HG03108 (cell line): Measurements from ENCODE around the gene SPDEF.

Experiments
- ATAC-seq: cut with Tn5 transposase; IDR thresholded peaks from one replicate; pipeline ENCODE4 v1.9.1; 2021; ENCODE audit warnings: moderate library complexity; ENCODE audit not compliant: unreplicated experiment

Gene SPDEF

GRCh38 chr6:34583861-34584604 is 27.9 kb upstream of the SPDEF start:
- no peak for ATAC-seq

GRCh38 chr6:34583461-34583860 is 27.3 kb upstream of the SPDEF start:
- ATAC-seq: no peak

- ATAC-seq: no peak
Observed at GRCh38 chr6:34581561-34581920, 25.4 kb upstream of the SPDEF start.

- ATAC-seq: no peak
Observed at GRCh38 chr6:34580707-34581560, 24.8 kb upstream of the SPDEF start.

- no peak for ATAC-seq
Observed at GRCh38 chr6:34578445-34579262, 22.5 kb upstream of the SPDEF start.

GRCh38 chr6:34576286-34576955 is 20.3 kb upstream of the SPDEF start:
- no peak for ATAC-seq

- ATAC-seq: no peak
Observed at GRCh38 chr6:34575326-34575725, 19.2 kb upstream of the SPDEF start.

GRCh38 chr6:34574647-34575293 is 18.6 kb upstream of the SPDEF start:
- ATAC-seq: no peak

GRCh38 chr6:34573567-34574183 is 17.5 kb upstream of the SPDEF start:
- no peak for ATAC-seq

GRCh38 chr6:34572585-34572984 is 16.5 kb upstream of the SPDEF start:
- ATAC-seq: no peak

GRCh38 chr6:34572021-34572420 is 15.9 kb upstream of the SPDEF start:
- ATAC-seq: no peak

- ATAC-seq: no peak
Observed at GRCh38 chr6:34571388-34571787, 15.3 kb upstream of the SPDEF start.

GRCh38 chr6:34570066-34570833 is 14.1 kb upstream of the SPDEF start:
- no peak for ATAC-seq

GRCh38 chr6:34569361-34569973 is 13.3 kb upstream of the SPDEF start:
- ATAC-seq: no peak

- no peak for ATAC-seq
Observed at GRCh38 chr6:34568341-34569201, 12.4 kb upstream of the SPDEF start.

GRCh38 chr6:34566830-34567546 is 10.9 kb upstream of the SPDEF start:
- ATAC-seq: no peak

- no peak for ATAC-seq
Observed at GRCh38 chr6:34565722-34566137, 9.6 kb upstream of the SPDEF start.
